Measurements from ENCODE around the gene VOPP1.
"Not testable (repeated sequence)": the region's sequence is repeated elsewhere in the genome, so short reads cannot be mapped to it uniquely, and the experiment has no call there.

VOPP1 gene

GRCh38 chr7:55513868-55514267 lies 58.4 kb downstream of the VOPP1 start:
- no peak overlapping the region for H3K18ac ChIP-seq (ENCODE audit: low read depth in 1 of 2, low read length in 2 of 2)
- H2BK15ac ChIP-seq (ENCODE audit: low read depth, poor library complexity, severe bottlenecking), result no peak overlapping the region
- no peaks in the 10 kb centered on the region for H3K9me3 ChIP-seq (ENCODE audit: control insufficient read depth, low read length)
- H2BK5ac ChIP-seq (ENCODE audit: low read depth, low read length, poor library complexity, severe bottlenecking), result no peak overlapping the region
- no peak overlapping the region for H2AFZ ChIP-seq (ENCODE audit: low read depth, low read length)
- 96% methylated on average over 1 of the region's 5 CpGs for WGBS
- H2AK5ac ChIP-seq (ENCODE audit: low read length, severe bottlenecking), result no peak overlapping the region
- no peak overlapping the region for H3K4ac ChIP-seq (ENCODE audit: low read depth in 1 of 2, low read length in 2 of 2)
- H3K36me3 ChIP-seq (ENCODE audit: control insufficient read depth in 1 of 2, insufficient read depth in 2 of 2, low read depth in 1 of 2, low read length in 2 of 2), result peaks cover 40 to 67% of the 10 kb centered on the region in 2 experiments
- H4K91ac ChIP-seq (ENCODE audit: low read length), result no peak overlapping the region
- H3K9ac ChIP-seq (ENCODE audit: low read length), result no peak overlapping the region
- no peak for DNase-seq
- H3K27ac ChIP-seq (ENCODE audit: low read length, poor library complexity, severe bottlenecking), result no peak overlapping the region
- no peak overlapping the region for H3K4me2 ChIP-seq (ENCODE audit: low read length, poor library complexity, severe bottlenecking)
- H3K79me1 ChIP-seq (replicated peaks; ENCODE audit: low read length, poor library complexity, severe bottlenecking), result peaks cover 44% of the 10 kb centered on the region
- H3K4me3 ChIP-seq (ENCODE audit: insufficient read depth in 1 of 2, low read depth in 1 of 2, low read length in 2 of 2), result no peak overlapping the region
- H3K23ac ChIP-seq (ENCODE audit: low read length in 2 of 2), result no peak overlapping the region
- H3K27me3 ChIP-seq (ENCODE audit: control insufficient read depth in 1 of 2, insufficient read depth in 1 of 2, low read length in 2 of 2), result no peaks in the 10 kb centered on the region
- H4K8ac ChIP-seq (ENCODE audit: low read length), result no peak overlapping the region
- H3K14ac ChIP-seq (ENCODE audit: low read length in 2 of 2), result no peak overlapping the region
- peaks cover 30% of the 10 kb centered on the region for H3K4me1 ChIP-seq (ENCODE audit: control insufficient read depth, insufficient read depth, low read depth, low read length)
- no peak overlapping the region for H2BK120ac ChIP-seq (ENCODE audit: low read depth, low read length)
- H2BK12ac ChIP-seq (ENCODE audit: low read length in 2 of 2), result no peak overlapping the region

- WGBS, result 98% methylated on average over 10 of the region's 10 CpGs
- H3K14ac ChIP-seq (ENCODE audit: low read length in 2 of 2), result no peak overlapping the region
- H3K36me3 ChIP-seq (ENCODE audit: control insufficient read depth in 1 of 2, insufficient read depth in 2 of 2, low read depth in 1 of 2, low read length in 2 of 2), result peaks cover 36 to 56% of the 10 kb centered on the region in 2 experiments
- no peak overlapping the region for H2BK5ac ChIP-seq (ENCODE audit: low read depth, low read length, poor library complexity, severe bottlenecking)
- H3K27me3 ChIP-seq (ENCODE audit: control insufficient read depth in 1 of 2, insufficient read depth in 1 of 2, low read length in 2 of 2), result no peaks in the 10 kb centered on the region
- no peak overlapping the region for H2AFZ ChIP-seq (ENCODE audit: low read depth, low read length)
- H2AK5ac ChIP-seq (ENCODE audit: low read length, severe bottlenecking), result no peak overlapping the region
- H2BK120ac ChIP-seq (ENCODE audit: low read depth, low read length), result no peak overlapping the region
- H4K8ac ChIP-seq (ENCODE audit: low read length), result no peak overlapping the region
- no peak overlapping the region for H3K23ac ChIP-seq (ENCODE audit: low read length in 2 of 2)
- peak overlapping the region in 1 of 2 experiments; percentile 30 for H2BK12ac ChIP-seq (ENCODE audit: low read length in 2 of 2)
- H2BK15ac ChIP-seq (ENCODE audit: low read depth, poor library complexity, severe bottlenecking), result no peak overlapping the region
- H3K9me3 ChIP-seq (ENCODE audit: control insufficient read depth, low read length), result no peaks in the 10 kb centered on the region
- no peak overlapping the region for H3K4me3 ChIP-seq (ENCODE audit: insufficient read depth in 1 of 2, low read depth in 1 of 2, low read length in 2 of 2)
- no peak overlapping the region for H3K4ac ChIP-seq (ENCODE audit: low read depth in 1 of 2, low read length in 2 of 2)
- H3K4me2 ChIP-seq (ENCODE audit: low read length, poor library complexity, severe bottlenecking), result no peak overlapping the region
- peaks cover 49% of the 10 kb centered on the region for H3K79me1 ChIP-seq (replicated peaks; ENCODE audit: low read length, poor library complexity, severe bottlenecking)
- no peak overlapping the region for H4K91ac ChIP-seq (ENCODE audit: low read length)
- peaks cover 21% of the 10 kb centered on the region for H3K4me1 ChIP-seq (ENCODE audit: control insufficient read depth, insufficient read depth, low read depth, low read length)
- H3K27ac ChIP-seq (ENCODE audit: low read length, poor library complexity, severe bottlenecking), result no peak overlapping the region
- H3K18ac ChIP-seq (ENCODE audit: low read depth in 1 of 2, low read length in 2 of 2), result no peak overlapping the region
- no peak overlapping the region for H3K9ac ChIP-seq (ENCODE audit: low read length)
- no peak for DNase-seq
Measured at GRCh38 chr7:55512635-55513191, 59.6 kb downstream of the VOPP1 start.

- H3K27ac ChIP-seq (ENCODE audit: low read length, poor library complexity, severe bottlenecking), result no peak overlapping the region
- H3K9ac ChIP-seq (ENCODE audit: low read length), result no peak overlapping the region
- no peak overlapping the region for H3K4me3 ChIP-seq (ENCODE audit: insufficient read depth in 1 of 2, low read depth in 1 of 2, low read length in 2 of 2)
- no peak overlapping the region for H2AFZ ChIP-seq (ENCODE audit: low read depth, low read length)
- H3K36me3 ChIP-seq (ENCODE audit: control insufficient read depth in 1 of 2, insufficient read depth in 2 of 2, low read depth in 1 of 2, low read length in 2 of 2), result peaks cover 26 to 43% of the 10 kb centered on the region in 2 experiments
- H4K8ac ChIP-seq (ENCODE audit: low read length), result peak overlapping the region; percentile 7
- H2BK5ac ChIP-seq (ENCODE audit: low read depth, low read length, poor library complexity, severe bottlenecking), result no peak overlapping the region
- peaks cover 14% of the 10 kb centered on the region for H3K4me1 ChIP-seq (ENCODE audit: control insufficient read depth, insufficient read depth, low read depth, low read length)
- H3K27me3 ChIP-seq (ENCODE audit: control insufficient read depth in 1 of 2, insufficient read depth in 1 of 2, low read length in 2 of 2), result no peaks in the 10 kb centered on the region
- no peak overlapping the region for H2AK5ac ChIP-seq (ENCODE audit: low read length, severe bottlenecking)
- WGBS, result 100% methylated on average over 3 of the region's 3 CpGs
- H4K91ac ChIP-seq (ENCODE audit: low read length), result peak overlapping the region; percentile 89
- H3K14ac ChIP-seq (ENCODE audit: low read length in 2 of 2), result peak overlapping the region in 1 of 2 experiments; percentile 23
- H3K23ac ChIP-seq (ENCODE audit: low read length in 2 of 2), result no peak overlapping the region
- H2BK120ac ChIP-seq (ENCODE audit: low read depth, low read length), result no peak overlapping the region
- no peak overlapping the region for H3K4me2 ChIP-seq (ENCODE audit: low read length, poor library complexity, severe bottlenecking)
- peaks cover 45% of the 10 kb centered on the region for H3K79me1 ChIP-seq (replicated peaks; ENCODE audit: low read length, poor library complexity, severe bottlenecking)
- H3K9me3 ChIP-seq (ENCODE audit: control insufficient read depth, low read length), result no peaks in the 10 kb centered on the region
- no peak for DNase-seq
- H2BK15ac ChIP-seq (ENCODE audit: low read depth, poor library complexity, severe bottlenecking), result no peak overlapping the region
- H3K4ac ChIP-seq (ENCODE audit: low read depth in 1 of 2, low read length in 2 of 2), result peak overlapping the region in 1 of 2 experiments; percentile 89
- peak overlapping the region; percentile 28 to 29 for H2BK12ac ChIP-seq (ENCODE audit: low read length in 2 of 2)
- peak overlapping the region; percentile 16 to 55 for H3K18ac ChIP-seq (ENCODE audit: low read depth in 1 of 2, low read length in 2 of 2)
Measured at GRCh38 chr7:55510621-55511020, 61.7 kb downstream of the VOPP1 start.

GRCh38 chr7:55510206-55510605 lies 62.1 kb downstream of the VOPP1 start:
- not testable (repeated sequence) for H4K91ac ChIP-seq (ENCODE audit: low read length); H3K4me2 ChIP-seq (ENCODE audit: low read length, poor library complexity, severe bottlenecking)
- no CpG with 5 or more reads among the region's 1 CpG for WGBS

More at GRCh38 chr7:55510206-55510605, 62.1 kb downstream of the VOPP1 start:
- H3K4me3 ChIP-seq (ENCODE audit: insufficient read depth in 1 of 2, low read depth in 1 of 2, low read length in 2 of 2); H2BK12ac ChIP-seq (ENCODE audit: low read length in 2 of 2); H2BK120ac ChIP-seq (ENCODE audit: low read depth, low read length); H3K9ac ChIP-seq (ENCODE audit: low read length); DNase-seq; H3K18ac ChIP-seq (ENCODE audit: low read depth in 1 of 2, low read length in 2 of 2); H3K27me3 ChIP-seq (ENCODE audit: control insufficient read depth in 1 of 2, insufficient read depth in 1 of 2, low read length in 2 of 2); H2AK5ac ChIP-seq (ENCODE audit: low read length, severe bottlenecking); H3K14ac ChIP-seq (ENCODE audit: low read length in 2 of 2); H2BK5ac ChIP-seq (ENCODE audit: low read depth, low read length, poor library complexity, severe bottlenecking); H2BK15ac ChIP-seq (ENCODE audit: low read depth, poor library complexity, severe bottlenecking); H3K4ac ChIP-seq (ENCODE audit: low read depth in 1 of 2, low read length in 2 of 2); H3K9me3 ChIP-seq (ENCODE audit: control insufficient read depth, low read length); H4K8ac ChIP-seq (ENCODE audit: low read length); H2AFZ ChIP-seq (ENCODE audit: low read depth, low read length); H3K27ac ChIP-seq (ENCODE audit: low read length, poor library complexity, severe bottlenecking); H3K23ac ChIP-seq (ENCODE audit: low read length in 2 of 2): not testable (repeated sequence)
- Histone ChIP-seq H3K79me1 (replicated peaks; ENCODE audit: low read length, poor library complexity, severe bottlenecking) (peaks cover 42% of the 10 kb centered on the region), H3K36me3 (ENCODE audit: control insufficient read depth in 1 of 2, insufficient read depth in 2 of 2, low read depth in 1 of 2, low read length in 2 of 2) (peaks cover 21 to 39% of the 10 kb centered on the region in 2 experiments), H3K4me1 (ENCODE audit: control insufficient read depth, insufficient read depth, low read depth, low read length) (peaks cover 13% of the 10 kb centered on the region)
